Dedifferentiated amniotic fluid mesenchymal stem cell (primary cell): ENCODE data around the gene GRIFIN.
"Not testable (repeated sequence)": the region's sequence is repeated elsewhere in the genome, so short reads cannot be mapped to it uniquely, and the experiment has no call there.

Experiments
- DNase-seq: peaks from one replicate; pipeline ENCODE4 v3.0.0-alpha.2; 2016; ENCODE audit errors: extremely low spot score

GRIFIN gene

DNA sequence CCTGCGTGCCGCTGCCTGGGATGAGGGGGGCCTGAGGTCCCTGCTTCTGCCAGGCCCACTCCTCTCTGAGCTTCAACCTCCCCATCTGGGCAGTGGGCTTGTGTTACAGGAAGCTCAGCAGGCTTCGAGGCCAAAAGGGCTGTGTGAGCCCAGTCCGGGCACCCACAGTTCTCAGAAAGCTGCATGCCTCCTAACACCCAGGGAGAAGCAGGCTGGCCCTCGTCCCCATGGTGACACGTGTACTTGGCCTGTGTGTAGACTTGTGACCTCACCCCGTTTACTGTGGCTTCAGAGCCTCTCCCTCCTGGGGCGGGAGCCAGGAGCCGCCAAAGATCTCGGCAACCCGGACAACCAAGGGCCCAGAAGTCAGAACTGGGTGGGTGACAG lies 2.2 kb upstream of the GRIFIN start:
- DNase-seq, result no peak

DNA sequence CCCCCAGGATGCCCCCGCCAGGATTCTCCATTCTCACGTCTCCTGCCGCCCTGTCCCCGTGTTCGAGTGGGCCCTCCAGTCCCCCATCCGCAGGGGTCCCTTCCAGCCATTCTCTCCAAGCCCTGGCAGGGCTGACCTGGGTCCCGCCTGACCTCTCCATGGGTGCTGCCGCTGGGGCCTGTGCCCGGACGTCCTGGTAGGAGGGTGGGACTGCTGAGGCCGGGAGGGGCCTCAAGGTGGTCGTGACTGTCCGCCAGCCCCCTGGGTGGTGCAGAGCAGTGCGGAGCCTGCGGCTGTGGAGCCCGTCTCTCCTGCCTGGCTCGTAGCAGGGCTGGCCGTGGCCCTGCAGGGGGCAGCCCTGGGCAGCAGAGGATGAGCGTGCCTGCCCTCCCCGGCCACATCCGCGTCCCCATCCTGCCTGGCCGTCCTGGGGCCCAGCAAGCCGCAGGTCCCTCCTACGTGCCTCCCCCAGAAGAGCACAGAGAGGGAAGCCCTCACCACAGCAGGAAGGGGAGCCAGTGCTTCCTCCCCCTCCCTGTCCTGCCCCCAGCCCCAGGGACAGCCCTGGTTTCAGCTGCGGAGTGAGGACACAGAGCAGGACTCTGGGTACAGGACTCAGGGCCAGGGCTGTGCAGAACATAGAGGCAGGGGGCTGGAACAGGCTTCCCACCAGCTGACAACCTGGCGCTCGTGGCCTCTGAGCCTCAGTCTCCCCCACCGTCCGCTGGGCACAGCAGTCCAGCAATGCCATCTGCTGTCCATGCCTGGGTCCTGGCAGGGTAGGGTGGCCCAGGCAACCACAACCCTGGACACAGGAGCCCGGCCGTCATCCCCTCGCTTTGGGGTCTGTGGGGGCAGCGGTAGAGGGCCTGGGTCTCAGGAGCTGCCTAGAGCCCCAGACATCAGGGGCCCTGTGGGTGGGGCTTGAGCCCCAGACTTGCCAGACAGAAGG lies 1.5 kb upstream of the GRIFIN start:
- no peak for DNase-seq

DNA sequence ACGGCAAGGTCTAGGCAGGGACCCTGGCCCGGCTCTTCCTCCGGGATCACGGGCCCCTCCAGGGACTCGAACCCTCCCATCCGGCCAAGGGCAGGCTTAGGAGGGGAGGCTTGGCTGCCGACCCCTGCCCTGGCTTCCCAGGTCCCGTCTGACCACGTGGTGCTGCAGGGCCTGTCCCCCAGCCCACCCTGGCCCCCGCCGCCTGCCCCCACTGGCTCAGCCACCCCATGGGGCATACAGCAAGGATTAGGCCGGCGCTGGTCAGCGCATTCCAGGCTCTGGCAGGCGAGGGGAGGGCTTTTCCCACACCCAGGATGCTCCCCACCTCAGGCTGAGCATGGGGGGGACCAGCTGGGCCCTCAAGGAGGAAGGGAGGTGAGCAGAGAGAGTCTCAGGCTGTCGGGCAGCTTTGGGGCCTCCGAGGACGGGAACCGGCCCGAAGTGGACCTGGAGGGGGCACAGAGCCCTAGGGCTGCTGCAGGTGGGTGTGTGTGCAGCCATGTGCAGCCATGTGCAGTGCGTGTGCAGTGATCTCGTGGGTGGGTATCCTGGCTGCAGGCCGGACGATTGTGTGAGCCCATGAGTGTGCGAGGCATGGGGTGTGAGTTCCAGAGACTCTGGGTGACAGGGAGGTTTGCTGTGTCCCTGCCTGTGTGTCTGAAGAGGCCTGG lies 713 bp upstream of the GRIFIN start:
- DNase-seq, result no peak

DNA sequence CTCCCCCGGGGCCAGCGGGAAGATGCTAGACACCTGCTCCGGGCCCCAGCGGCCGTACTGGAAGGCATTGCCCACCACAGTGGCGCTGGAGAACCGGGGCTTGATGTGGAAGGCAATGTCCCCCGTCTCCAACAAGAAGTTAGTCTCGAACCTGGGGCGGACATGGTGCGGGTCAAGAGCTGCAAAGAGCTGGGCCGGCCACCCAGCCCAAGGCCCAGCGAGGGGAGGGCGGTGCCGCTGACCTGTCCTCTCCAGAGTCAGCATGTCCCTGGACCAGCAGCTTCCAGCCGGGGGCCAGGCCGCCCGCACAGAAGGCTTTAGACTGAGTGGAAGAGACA lies 551 bp downstream of the GRIFIN start:
- no peak for DNase-seq

DNA sequence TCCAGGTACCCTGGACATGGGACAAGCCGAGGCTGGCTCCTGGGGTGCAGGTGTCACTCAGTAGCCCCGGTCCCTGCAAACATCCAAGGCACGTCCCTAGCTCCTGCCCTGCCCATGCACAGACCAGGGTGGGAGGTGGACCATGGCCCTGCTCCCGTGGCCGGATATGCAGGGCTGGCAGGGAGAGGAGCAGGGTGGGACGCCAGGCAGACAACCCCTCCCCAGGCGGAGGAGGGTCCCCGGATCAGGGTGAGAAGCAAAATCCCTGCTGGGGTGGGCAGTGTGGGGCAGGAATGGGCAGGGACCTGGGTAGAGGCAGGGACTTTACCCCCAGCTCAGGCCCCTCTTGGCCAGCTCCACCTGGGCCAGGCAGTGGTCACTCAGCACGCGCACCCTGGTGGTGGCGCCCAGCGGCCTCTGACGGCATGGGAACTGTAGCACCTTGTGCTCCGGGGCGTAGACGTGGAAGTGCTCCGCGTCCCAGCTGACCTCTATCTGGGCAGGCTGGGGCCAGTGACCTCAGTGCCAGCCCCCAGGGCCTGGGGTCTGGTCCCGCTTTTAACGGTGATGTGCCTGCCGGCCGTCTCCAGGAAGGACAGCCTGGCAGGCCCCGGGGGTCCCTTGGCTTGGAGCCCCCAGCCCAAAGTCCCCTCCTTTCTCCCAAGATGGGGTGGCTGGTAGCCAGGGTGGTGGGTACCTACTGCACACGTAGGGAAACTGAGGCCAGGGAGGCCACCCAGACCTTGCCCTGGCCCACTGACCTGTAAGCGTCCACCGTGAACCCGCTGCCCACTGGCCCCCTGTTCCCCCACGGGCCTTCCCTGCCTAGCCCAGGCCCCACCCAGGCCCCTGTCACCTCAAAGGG lies 1.2 kb downstream of the GRIFIN start:
- DNase-seq, result no peak

DNA sequence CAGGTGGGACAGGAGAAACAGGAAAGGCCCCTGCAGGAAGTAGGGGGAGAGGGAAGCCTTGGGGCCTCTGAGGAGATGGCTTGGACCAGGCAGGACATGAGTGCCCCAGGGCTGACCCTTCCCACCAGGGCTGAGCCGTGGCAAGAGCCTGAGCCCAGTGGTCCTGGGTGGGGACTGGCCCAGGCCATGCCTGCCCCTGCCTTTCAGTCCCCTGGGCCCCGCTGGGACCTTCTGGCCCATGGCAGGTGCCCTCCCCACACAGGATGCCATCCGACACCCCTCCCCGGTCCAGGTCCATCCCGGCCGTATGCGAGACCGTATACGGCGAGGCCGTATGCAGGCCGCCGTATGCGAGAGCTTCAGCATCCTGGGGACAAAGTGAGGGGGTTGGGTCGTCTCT lies 2.0 kb downstream of the GRIFIN start:
- DNase-seq, result no peak

DNA sequence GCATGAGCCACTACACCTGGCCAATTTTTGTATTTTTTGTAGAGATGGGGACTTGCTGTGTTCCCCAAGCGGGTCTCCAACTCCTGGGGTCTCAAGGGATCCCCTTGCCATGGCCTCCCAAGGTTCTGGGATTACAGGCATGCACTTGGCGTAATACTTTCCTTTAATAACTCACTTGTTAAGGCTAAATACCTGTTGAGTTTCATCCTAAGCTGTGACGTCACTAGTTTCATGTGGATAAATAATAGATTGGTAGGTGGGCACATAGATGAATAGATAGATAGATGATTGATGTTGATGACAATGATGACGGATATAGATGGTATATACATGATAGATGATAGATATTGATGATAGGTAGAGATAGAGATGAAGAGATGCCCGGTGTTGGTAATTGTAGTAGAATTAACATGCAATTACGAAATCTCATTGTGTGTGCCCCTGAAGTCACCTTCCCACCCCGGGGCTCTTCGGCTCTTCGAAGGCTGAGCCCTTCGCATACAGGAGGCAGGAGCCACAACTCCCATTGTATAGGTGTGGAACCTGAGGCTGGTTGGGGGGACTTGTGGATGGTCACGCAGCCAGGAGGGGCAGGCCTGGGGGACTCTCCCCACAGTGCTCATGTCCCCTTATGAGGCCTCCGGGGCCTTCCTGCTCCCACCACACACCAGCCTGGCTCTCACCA lies 2.6 kb downstream of the GRIFIN start:
- no peak for DNase-seq

DNA sequence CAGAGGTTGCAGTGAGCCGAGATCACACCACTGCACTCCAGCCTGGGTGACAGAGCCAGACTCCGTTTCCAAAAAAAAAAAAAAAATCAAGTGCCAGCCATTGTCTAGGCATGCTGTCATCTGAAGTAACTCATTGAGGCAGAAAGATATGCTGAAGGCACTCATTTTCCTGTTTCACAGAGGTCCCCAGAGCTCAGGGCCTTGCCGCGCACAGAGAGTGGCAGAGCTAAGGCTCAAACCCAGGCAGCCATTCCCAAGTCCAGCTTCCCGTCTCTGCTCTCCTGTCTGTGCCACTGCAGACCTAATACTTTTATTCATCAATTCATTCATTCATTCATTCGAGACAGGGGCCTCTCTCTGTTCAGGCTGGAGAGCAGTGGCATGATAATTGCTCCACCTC lies 3.5 kb downstream of the GRIFIN start:
- no peak for DNase-seq

DNA sequence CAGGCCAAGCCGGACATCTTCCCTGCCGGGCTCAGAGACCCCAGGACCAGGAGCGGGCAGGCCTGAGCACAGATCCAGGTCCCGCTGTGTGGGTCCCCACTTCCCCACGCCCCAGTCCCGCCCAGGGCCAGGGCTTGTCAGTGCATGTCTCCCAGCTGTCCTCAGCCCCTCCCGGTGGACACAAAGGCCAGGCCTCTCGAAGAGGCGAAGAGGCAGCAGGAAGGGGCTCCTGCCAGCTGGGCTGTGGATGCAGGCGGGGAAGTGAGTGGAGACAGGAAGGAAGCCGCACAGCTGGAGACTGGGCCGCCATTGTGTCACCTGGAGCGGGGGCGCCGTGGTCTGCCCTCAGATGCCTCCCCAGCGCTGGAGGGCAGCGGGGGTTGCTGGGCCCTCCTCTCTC lies 4.8 kb downstream of the GRIFIN start:
- no peak for DNase-seq

DNA sequence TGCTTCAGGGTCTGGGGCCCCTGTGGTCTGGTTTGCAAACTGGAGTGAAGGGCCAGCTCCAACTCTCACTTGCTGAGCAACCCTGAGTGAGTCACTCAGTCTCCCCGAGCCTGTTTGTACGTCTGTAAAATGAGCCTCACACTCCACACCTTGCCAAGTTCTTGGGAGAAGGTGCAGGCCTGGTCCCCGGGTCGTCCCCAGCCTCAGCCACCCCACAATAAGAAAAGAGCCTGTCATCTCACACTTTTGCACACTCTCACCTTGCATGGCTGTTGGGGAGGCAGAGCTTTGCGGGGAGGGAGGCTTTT lies 5.2 kb downstream of the GRIFIN start:
- no peak for DNase-seq

DNA sequence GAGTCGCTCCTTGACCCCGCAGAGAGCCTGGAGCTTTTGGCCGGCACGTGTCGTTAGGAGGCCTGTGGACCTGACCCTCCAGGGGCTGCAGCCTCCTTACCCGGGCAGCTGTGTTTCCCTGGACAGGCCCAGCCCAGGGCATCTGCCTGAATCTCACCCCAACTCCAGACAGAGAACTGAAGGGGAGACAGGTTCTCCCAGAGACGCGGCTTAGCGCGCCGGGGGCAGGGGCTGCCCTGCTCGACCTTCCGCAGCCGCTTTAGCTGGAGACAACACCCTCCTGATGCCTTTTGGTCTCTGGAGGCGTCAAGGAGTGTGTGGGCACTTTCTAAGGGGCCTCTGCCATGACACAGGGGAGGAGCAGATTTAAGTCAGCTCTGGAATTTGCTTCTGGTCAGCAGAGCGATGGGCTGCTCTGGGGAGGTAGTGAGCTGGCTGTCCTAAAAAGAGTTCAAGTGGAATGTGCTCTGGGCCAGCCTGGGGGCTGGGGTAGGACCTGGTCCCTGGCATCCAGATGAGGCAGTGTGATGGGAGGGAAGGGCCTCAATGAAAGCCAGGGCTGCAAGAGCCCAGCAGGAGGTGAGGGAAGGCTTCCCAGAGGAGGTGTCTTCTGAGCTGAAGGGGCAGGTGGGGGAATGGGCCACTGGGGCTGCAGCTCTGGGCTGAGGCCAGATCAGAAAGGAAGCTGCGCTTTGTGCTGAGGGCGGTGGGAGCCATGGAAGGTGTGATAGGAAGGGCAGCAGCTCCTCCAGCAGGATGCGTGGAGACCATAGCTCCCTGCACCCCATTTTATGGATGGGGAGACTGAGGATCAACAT lies 5.8 kb downstream of the GRIFIN start:
- DNase-seq, result no peak

DNA sequence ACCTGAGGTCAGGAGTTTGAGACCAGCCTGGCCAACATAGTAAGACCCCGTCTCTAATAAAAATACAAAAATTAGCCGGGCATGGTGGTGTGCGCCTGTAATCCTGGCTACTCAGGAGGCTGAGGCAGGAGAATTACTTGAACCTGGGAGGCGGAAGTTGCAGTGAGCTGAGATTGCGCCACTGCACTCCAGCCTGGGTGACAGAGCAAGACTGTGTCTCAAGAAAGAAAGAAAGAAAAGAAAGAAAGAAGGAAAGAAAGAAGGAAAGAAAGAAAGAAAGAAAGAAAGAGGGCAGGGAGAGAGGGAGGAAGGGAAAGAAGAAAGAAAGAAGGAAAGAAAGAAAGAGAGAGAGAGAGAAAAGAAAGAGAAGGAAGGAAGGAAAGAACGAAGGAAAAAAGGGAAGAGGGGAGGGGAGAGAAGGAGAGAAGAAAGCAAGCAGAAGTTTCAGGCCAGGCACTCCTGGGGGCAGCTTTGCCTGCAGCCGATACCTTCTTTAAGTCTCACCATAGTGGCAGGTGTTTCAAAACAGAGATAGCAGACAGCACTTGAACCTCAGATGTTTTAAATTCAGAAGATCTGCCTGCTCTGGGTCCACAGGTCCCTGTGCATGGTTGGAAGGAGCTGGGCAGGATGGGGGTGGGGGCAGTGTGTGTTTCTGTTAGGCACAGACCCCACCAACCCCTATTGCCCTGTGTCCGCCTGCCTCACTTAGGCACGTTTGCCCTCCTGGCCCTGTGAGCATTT lies 6.6 kb downstream of the GRIFIN start:
- DNase-seq, result not testable (repeated sequence)

DNA sequence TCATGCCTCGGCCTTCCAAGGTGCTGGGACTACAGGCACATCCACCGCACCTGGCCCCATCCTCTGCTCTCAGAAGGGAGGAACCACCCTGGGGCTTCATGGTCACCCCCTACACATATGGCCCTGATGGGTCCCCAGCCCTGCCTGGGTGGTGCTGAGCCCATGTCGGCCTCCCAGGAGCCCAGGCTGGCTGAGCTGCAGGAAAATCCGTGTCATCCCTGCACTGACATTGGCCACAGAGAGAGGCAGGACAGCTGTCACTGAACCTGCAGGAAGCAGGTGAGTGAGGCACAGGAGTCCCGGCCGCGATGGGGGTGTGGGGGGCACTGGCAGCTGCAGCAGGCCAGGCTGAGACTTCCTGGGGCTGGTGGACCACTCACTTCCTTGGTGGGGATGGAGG lies 8.0 kb downstream of the GRIFIN start:
- no peak for DNase-seq

DNA sequence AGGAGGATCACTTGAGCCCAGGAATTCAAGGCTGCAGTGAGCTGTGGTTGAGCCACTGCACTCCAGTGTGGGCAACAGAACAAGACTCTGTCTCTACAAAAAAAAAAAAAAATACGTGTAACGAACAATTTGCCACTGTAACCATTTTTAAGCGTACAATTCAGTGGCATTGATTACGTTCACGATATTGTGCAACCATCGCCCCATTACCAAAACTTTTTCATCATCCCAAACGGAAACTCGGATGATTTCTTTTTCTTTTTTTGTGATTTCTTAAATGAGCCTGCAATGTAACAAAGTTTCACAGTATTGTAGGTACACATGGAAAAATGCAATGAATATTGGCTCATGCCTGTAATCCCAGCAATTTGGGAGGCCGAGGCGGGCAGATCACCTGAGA lies 9.5 kb downstream of the GRIFIN start:
- DNase-seq, result no peak

DNA sequence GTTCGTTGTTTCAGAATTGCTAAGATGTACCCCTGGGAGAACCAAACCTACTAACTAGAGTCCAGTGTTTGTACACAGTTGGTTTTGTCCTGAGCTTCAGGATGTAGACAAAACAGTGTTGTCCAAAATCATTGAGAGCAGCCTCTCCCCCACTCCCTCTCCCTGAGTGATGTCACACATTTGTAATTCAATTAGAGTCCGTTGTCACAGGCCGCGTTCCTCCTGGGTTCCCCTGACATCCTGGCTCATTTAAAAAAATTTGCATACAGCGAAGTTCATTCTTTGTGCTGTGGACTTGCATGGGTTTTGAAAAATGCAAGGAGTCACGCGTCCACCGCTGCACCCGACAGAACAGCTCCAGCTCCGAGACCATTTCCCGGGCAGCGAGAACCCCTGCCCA lies 10.3 kb downstream of the GRIFIN start:
- no peak for DNase-seq

DNA sequence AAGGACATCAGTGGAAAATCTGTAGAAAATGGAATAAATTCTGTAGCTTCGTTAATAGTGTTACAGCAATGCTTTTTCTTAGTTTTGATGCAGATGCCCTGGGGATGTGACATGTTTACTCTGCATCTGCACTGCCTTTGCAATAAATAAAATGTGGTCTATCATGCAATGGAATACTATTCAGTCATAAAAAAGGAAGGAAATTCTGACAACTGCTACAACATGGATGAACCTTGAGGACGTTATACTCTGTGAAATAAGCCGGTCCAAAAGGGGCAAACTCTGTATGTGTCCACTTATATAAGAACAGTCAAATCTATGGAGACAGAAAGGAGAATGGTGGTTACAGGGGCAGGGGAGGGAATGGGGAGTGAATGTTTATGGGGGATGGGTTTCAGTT lies 13.5 kb downstream of the GRIFIN start:
- DNase-seq, result no peak

DNA sequence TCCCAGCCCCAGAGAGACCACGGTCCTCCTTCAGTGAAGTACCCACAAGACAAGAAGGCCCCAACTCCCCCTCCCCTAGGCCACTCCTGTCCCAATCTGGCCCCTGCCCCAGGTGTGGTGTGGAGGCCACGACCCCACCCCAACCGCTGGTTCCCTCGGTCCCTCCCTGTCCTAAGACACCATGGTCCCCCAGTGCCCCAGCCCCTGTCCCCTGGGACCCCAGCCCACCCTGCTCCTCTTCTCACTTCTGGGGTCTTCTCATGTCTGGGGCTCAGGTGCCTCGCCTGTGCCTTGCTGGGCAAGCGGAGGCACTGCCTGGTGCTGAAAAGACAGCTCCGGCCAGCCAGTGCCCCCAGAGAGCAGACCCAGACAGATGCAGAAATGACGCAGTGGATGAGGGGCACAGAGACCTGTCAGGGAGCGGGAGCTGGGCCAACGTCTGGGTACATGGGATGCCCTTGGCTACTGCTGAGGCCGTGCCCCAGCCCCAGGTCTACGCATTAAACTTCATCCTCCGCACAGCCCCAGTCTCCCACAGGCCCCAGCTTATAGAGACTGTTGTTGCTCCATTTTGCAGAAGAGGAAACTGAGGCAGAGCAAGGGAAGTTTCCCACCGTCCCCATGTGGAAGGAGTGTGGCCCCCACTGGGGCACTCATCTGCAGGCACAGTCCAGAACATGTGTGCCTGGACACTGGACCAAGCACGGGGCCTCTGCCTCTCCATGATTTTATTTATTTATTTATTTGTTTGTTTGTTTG lies 14.8 kb downstream of the GRIFIN start:
- no peak for DNase-seq

DNA sequence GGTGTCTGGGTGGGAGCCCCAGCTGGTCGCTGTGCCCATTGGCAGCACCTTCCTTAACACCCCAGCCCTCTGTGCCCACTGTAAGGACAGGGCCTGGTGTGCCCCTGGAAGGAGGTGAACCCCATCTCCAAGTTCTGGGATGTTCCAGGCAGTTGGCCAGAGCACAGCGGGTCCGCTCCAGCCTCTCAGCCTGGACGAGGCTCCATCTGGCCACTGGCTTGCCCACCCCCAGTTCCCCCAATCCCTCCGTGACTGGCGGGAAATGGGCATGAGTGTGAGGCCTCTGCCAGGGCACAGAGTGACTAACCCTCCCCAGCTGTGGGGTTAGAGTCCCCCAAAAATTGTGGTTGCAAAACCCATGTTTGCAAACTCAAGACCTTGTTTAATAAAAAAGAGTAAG lies 15.6 kb downstream of the GRIFIN start:
- no peak for DNase-seq

DNA sequence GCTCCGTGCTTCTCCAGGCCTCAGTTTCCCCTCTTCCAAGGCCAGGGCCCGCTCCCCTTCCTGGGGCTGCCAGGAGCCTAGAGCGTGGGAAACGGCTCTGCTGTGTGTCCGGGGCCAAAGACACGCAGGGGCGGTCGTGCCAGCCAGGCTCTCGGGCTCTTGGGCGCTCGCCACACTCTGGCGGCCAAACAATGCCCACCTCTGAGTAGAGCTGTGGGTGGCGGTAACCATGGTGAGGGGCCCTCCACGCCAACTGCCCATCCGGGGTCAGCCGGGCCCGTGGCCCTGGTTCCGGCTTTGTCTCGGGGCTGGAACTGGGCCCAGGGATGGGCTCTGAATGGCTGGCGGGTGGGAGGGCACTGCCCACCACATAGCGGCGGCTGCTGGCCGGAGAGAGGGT lies 16.0 kb downstream of the GRIFIN start:
- DNase-seq, result no peak

DNA sequence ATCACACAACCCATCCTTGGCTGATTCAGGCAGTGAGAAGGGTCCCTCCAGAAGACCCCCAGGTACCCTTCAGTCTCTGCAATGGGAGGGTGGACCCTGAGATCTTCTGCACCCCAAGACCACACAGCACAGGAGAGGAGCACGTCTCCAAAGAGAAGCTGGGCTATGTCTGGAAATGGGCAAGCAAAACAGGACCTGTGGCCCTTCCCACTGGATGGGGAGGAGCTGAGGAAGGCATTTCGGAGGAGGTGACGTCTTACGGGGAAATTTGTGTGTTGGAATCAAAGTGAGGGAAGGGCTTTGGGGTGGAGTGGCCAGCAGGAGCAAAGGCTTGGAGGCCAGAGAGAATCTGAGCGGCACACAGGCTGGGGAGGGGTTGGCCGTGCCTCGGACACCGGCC lies 16.5 kb downstream of the GRIFIN start:
- DNase-seq, result no peak
